Activated T-cell treated with anti-CD3 and anti-CD28 coated beads, Interleukin-2, amount 50 U/mL, for 48 hours (primary cell): ENCODE measurements around the gene SLC6A17.

Experiments used
- DNase-seq, 2 experiments: peaks; one replicate each; pipeline ENCODE4 v3.0.0-alpha.2; 2020

SLC6A17 gene

DNA sequence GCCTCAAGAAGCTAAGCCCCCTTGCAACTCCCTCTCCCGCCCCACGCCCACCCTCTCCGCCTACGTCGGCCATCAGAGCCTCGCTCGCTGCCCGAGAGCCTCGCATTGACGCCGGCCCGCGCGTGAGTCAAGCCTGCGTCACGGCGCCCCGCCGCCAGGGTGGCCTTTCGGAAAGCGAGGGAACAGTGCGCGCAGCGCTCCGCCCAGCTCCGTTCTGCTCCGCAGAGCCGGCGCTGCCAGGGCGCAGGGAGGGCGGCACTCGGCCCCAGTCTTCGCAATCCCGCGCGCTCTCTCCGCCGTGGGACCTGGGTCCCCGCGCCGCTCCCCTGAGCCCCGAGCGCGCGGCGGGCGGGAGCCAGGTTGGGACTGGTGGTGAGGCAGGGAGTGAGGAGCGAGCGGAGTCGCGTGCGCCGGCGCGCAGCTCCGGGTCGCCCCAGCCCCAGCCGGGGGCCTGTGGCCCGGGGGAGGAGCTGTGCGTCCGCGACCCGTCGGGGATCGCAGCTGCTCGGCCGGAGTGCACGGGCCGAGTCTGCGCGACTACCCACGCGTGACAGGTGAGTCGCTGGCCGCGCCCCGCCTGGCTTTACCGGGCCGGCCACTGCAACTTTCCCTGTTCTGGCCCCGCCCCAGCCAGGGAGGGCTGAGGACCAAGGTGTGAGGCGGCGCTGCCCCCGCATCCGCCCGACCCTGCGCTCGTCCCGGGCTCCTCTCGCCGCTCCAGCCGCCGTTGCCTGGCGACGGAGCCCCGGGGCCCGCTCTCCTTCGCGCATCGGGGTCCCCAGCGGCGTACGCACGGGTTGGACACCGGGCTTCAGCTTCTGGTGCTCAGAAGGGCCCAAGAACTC lies at the start of gene SLC6A17:
Gene SLC6A17 (plus strand): TSS at position 165 of the 845 bp plus-strand sequence. CDS start 16,436 bp downstream, outside the sequence.
- peak; percentile 75 to 80 for DNase-seq

DNA sequence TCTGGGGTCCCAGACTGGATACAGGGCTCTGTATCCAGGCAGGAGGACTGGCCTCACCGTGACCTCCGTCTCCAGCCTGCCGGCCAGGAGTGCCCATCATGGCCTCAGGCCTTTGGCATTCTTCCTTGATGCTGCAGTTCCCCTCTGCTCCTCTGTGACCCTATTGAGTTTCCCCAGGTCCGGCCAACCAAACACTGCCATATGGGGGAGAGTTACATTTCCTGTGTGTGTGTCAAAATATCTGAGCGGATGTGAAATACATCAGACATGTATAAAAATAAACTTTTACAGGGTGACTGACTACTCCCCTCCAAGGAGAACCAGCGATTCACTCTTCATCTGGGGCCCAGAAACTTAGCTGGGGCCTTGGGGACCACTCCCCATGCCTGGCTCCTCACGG lies 48.2 kb upstream of the SLC6A17 start:
- no peak for DNase-seq

DNA sequence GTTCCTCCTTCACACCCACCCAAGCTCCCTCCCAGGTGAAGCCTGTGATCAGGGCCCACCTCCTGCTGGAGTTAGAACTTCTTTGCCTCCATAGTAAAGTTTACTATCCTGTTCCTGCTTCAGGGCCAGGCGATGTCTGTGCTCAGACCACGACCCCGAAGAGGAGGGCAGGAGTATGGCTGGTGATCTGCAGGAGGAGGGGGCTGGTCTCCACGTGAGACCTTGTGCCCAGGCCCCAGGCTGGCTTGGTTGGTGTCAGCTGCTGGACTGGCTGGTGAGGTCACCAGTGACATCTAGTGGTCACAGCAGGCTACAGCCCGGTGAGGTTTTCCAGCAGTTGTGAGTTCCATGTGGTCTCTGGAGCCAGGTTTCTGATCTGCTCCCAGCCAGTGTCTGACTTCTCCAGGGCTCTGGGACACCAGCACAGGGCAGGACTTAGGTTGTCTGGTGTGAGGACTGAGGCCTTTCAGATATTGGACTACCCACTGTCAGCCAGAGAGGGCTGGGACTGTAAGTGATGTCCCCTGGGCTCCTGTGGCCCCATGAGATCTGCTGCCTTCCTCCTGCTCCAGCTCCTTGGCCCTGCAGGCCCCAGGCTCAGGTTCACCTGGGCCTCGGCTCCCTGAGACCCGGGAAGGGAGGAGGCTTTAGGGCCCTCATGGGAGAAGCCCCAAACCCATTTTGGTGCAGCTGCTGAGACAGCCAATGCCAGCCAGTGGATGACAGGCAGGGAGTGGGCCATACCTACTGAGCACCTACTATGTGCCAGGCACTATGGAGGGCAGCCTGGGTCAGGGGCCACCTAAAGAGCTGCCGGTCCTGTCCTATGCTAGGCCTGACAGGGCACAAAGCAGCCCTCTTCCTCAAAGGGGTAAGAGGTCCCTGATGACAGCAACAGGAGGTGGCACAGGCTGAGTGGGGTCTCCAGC lies 44.0 kb upstream of the SLC6A17 start:
- peak; percentile 72 to 78 for DNase-seq

DNA sequence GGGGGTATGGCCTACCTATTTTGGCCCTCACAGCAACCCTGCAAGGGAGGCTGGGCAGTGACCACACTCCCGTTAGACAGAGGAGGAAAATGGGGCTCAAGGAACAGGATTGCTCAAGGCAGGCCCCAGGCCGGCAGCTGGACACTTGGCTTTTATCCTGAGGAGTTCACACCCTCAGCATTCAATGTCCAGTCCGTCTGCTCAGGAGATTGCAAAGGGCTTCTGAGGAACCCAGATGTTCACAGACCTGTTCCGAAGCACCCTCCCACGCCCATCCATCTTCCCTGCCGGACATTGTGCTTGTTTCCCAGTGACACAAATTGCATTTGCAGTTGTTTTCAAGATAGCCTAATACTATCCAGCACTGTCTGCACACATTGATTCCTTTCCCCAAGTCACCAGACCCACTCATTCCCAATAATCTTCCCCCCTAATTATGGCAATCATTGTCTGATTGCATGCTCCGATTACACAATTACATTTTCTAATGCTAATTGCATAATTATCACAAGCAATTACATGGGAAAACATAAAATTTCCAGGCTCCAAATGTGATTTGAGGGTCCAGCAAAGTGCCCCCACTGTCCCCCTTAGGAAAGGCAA lies 42.3 kb upstream of the SLC6A17 start:
- DNase-seq: no peak

DNA sequence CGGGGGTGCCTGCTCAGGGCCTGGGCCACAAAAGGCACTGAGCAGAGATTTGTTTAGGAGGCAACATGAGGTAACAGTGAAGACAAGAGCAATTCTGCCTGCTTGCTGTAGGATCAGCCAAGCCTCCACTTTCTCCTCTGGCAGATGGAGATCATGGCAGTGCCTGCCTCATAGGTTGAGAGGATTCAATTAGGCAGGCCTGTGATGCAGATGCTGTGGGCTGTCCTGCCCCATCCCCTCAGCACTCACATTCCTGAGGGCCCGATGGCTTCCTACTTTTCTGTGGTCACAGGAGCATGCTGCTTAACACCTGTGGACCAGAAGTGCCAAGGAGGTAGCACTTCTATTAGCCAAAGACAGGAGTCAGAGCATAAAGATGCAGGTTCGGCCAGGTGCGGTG lies 39.2 kb upstream of the SLC6A17 start:
- no peak for DNase-seq

DNA sequence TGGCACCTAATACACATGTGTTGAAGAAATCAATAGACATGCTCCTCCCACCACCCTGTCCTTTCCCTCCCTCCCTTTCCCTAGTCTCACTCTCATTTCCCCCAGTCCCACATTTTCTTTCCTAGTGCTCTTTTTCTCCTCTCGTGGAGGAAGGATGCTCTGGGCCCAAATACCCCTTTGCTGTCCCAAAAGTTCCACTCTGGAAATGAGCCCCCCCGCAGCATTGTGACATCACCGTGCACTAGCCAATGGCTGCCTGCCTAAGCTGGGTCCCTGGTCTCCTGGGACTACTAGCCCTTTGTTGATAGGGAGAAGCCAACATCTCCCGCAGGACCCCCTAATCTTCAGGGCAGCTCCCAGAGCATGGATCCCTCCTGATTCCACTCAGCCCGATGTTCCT lies 38.2 kb upstream of the SLC6A17 start, which contains the start of gene UBL4B:
Gene UBL4B (plus strand): TSS at position 301 of the 400 bp plus-strand sequence. CDS start 92 bp downstream, at position 393.
- DNase-seq: no peak

DNA sequence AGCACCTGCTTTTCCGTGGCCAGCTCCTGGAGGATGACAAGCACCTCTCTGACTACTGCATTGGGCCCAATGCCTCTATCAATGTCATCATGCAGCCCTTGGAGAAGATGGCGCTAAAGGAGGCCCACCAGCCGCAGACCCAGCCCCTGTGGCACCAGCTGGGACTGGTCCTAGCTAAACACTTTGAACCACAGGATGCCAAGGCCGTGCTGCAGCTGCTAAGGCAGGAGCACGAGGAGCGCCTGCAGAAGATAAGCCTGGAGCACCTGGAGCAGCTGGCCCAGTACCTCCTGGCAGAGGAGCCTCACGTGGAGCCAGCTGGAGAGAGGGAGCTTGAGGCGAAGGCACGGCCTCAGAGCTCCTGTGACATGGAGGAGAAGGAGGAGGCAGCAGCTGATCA lies 37.6 kb upstream of the SLC6A17 start:
- DNase-seq: no peak

DNA sequence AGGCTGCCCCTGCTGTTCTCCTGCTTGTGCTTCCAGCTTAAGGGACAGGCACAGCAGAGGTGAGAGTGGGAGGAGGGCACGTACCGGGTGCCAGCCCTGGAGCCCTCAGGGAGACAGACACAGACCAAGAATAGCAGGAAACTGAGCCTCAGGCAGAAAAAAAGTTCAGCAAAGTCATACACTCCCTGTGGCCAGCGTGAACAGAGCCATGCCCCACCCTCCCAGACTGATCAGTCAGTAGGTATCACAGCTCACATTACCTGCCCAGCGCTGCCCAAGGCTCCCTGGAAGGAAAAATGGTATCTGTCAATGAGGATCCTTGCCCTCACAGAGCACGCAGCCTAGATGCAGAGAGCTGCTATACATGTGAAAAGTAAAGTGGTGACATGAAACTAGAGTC lies 36.7 kb upstream of the SLC6A17 start:
- no peak for DNase-seq

DNA sequence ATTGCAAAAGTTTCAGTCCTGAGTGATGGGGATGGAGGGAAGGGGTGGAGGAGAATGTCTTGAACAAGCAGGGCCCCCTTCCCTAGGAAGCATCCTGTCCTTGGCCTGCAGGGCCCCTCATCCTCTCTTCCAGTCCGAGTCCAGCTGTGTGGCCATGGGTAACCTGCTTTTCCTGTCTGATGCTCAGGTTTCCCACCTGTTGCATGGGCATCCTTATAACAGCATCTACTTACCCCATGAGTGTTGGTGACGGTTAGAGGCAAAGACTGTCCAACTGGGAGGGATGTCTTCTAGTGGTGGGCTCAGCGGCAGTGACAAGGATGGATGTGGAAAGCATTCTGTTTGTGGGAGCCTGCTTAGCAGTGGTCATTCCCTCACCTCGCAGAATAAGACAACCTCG lies 36.1 kb upstream of the SLC6A17 start:
- DNase-seq: no peak

DNA sequence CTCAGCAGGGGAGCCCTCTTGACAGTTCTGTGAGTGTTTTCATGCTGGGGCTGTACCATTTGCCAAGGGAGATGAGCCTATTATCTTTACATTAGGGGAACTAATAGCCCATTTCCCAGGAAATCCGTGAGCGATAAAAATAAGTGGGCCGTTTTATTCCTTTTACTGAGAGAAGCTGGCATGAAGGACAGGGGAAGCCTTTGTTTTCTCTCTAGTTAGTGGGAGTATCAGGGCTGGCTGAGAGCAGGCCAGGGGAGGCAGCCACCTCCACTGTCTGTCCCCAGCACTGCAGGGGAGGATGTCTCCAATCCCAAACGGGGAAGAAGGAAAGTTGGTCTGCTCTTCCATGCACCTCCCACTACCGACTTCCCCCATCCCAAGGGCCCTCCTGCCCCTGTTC lies 35.5 kb upstream of the SLC6A17 start:
- no peak for DNase-seq

DNA sequence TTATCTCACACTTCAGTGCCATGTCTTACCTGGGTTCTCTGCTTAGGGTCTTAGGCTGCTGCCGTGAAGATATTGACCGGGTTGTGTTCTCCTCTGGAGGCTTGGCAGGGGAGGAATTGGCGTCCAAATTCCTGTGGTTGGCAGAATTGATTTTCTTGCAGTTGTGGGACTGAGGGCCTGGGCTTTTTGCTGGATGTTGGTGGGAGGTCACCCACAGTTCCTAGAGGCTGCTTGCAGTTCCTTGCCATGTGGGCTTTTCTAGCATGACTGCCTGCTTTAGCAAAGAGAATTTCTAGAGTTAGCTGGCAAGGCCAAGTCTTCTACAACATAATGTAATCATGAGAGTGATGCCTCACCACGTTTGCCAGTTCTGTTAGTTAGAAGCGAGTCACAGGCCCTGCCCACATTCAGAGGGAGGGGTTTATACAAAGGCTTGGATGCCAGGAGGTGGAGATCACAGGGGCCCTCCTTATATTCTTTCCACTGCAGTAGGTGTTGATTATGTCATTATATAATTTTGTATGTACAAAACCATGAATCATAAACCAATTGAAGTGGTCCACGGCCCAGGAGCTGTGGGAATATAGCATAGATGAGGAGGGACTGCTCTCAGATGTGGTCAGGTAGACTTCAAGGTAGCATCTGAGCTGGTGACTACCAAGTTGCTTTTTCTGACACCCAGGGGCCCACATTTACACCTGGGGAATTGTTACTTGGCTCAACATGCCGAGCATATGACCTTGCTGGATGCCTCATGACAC lies 31.5 kb upstream of the SLC6A17 start:
- DNase-seq: peak; percentile 32 to 43

DNA sequence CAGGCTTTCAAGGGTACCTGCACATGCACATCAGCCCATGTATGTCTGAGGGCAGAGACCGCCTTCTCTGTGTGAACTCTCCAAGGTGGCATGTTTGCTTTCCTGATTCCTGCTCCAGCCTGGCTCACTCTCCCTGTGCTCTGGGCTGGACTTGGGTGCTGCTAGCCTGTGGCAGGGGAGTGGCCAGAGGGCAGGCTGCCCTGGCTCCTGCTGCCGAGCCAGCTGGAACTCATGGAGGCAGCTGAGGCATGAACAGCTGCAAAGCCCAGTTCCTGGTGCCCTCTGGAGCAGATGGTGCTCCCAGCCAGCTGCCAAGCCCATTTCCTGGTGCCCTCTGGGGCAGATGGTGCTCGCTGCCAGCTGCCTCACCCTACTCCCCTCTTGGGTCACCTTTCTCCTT lies 30.5 kb upstream of the SLC6A17 start:
- DNase-seq: no peak

DNA sequence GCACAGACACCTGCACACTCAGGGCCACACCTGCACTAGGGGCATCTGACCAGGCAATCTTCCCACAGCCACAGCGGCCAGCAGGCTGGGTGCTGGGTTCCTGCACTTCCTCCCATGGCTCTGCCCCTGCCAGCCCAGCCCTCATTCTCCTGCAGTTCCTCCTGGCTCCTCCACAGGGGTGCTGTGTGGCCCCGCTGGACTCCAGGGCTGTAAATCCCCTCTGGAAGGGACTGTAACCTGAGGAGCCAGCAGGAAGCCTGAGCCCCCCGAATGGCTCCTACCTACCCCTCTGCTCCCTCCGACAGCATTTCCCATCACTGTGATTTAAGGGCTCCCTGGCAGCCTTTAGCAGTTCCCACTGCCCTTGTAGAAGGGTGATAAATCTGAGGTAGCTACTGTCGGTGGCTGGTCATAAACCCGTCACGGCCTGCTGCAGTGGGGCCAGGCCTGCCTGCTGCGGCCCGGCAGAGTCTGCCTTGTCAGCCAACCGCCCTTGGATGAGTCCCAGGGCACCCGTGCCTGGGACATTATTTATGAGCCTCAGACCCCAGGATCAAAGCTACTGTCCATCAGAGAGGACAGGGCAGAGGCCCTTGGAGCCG lies 29.2 kb upstream of the SLC6A17 start:
- DNase-seq: no peak

DNA sequence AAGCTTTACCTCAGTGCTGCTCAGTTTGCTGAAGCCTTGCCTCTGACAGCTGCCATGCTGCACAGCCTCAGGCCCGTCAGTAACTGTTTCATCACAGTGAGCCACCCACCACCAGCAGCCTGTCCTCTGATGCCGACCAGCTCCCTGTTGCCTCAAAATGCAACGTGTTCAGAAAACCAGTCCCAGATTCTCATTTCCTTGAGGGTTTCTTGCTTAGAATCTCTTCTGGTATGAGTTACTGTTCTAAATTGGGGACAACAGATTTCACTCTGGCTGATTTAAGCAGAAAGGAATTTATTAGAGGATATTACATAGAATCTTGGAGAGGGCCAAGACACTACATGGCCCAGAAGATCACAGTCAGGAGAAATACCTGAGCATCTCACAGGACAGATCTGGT lies 27.1 kb upstream of the SLC6A17 start:
- DNase-seq: no peak

DNA sequence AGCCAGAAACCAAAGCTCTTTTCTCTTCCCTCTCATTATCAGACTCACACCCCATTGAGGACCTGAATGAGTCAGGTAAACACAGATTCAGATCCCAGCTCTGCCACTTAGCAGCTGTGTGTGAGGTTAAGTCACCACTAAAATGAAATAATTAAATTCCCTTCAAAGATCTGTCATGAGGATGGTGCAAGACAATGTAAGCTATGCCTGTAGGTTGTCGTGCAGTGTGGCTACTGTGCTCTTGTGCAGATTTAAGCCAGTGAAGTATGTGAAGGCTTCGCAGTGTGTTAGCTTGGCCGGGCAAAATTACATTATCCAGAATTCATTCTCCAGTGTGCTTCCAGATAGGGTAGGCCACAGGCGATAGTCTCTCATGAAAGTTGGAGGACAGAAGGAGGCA lies 24.5 kb upstream of the SLC6A17 start:
- no peak for DNase-seq

DNA sequence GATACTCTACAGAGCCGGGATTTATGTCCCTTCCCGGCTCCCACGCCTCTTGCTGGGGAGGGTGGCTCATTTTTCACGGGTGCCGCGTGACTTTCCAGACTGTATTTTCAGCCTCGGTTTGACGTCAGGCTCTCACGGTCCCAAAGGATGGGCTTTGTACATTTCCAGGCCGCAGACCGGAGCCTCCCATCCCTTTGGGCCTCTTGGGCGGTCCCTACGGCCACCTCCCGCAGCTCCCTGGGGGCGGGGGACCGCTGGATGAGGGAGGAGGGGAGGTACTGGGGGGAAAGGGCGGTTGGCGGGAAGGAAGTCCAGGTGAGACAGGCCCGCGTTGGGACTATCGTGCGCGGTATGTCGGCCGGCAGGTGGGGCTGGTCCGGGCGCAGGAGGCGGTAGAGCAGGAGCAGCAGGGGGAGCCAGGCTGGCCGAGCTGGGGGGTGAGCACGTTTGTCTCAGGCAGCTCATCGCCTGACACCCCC lies 20.1 kb upstream of the SLC6A17 start:
- DNase-seq: peak in 1 of 2 experiments; percentile 37

DNA sequence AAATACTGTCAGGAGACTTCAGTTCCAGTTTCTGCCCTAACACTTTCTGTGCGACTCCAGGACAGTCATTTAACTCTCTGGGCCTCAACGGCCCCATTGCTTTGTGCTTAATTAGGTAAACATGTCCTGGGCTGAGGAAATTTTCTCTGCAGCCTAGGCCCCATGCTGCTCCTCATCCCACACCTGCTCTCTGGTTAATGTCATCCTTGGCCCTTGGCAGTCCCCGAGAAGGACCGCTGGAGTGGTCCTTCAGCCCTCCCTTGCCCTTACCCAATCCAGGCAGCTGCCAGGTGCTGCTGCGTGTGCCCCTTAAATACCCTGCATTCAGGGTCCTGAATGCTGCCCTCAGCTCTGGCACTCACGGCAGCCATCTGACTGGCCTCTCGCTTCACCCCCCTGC lies 19.3 kb upstream of the SLC6A17 start:
- no peak for DNase-seq

DNA sequence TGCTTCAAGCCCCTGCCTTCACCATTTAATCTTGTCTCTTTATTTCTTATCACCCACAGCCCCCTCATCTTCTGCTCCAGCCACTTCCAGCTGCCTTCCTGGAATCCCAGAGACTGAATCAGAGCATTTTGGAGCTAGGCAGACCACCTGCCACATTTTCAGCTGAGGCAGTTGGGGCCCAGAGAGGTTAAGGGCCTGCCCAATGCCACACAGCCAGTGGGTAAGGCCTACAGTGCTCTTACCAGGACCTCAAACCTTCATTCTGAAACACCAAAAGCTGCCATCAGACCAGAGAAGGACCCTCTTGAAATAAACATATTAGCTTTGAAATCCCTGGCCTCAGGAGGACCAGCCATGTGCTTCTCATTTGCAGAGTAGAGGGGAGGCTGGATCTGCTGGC lies 17.6 kb upstream of the SLC6A17 start:
- DNase-seq: no peak

DNA sequence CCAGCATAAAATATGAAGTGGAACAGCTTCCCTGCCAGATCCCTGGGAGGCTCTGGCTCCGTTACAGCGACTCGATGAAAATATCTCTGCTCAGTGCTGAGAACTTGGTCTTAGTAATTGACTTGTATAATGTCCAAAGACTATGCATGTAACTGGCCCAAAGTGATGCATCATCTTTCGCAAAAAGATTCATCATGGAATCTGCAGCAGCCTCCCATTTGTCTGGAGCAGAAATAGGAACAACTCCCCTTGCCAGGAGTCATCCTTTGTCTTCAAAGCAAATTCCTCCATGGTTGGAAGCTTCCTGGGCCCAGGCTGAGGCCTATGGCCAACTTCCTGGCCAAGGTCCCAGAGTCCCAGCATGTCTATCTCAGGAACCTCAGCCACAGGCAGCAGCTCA lies 16.9 kb upstream of the SLC6A17 start:
- DNase-seq: no peak

DNA sequence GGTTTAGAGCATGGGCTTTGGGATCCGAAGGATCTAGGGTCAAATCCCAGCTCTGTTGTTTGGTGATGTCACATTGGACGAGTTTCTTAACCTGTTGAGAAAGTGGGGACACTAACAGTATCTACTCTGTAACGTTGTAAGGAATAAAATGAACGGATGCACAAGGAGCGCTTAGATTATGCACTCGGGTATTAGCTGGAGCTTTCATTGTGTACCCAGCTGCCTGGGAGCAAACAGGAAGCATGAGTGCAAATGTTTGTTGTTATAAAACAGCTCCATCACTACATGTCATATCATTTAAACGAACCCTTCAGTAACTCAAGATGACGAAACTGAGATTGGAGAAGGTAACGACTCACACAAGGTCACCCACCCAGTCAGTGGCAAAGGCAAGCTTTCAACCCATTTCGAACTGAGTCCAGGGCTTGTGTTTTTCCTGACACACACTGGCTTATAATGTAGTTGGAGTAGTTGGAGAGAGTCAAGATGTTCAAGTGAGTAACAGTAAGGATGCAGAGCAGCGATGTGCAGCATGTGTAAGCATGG lies 16.2 kb upstream of the SLC6A17 start:
- no peak for DNase-seq

DNA sequence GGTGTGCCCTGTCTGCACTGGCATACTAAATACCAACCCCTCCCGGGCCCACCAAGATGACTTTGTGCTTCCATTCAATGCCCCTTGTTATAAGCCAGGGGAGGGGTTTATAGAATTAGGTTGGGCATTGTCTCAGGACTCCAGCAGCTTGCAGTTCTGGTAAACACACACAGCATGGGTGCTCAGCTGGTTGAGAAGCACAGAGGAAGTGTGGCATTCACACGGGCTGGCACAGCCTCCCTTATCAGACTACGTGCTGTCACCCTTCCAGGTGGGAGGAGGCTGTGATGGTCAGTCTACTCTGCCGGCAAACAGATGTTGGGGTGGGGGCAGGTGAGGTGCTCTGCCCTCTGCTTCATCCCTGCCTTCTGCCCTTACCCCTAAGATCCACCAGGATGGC lies 15.0 kb upstream of the SLC6A17 start:
- no peak for DNase-seq

DNA sequence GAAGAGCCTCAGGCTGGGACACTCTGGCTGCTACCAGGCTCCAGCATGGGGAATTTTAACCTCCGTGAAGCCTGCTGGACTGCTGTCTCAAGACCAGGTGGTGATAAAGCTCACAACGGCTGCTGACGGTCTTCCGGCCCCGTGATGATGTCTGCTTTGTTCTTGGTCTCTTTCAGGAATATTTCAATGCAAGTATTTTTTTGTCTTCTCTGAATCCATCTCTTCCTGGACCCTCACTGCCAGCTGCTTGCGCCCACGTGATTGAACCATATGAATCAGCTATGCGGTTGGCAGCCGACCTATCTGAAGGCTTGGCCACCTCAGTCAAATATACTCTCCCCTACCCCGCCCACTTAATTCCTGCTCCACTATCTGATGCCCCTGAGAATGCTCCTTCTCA lies 14.6 kb upstream of the SLC6A17 start:
- DNase-seq: no peak
